Lower lobe of right lung (tissue), 2 donors: ENCODE data around the gene ZDHHC11. TPM values are rescaled to one million over a fixed set of nuclear protein-coding genes. Genes with fewer than 3 reads are reported as not detected.

ENCODE experiments used
- ATAC-seq, 2 donors: fragments of 200-7000 bp; cut with Tn5 transposase; one replicate each; pipeline ENCODE4 v1.9.1; 2020 to 2022; ENCODE audit warnings: mild to moderate bottlenecking in 2 of 2, moderate library complexity in 2 of 2
- DNase-seq: peaks from one replicate; pipeline ENCODE4 v3.0.0-alpha.2; 2020
- H3K27ac ChIP-seq: fragments of 200-600 bp; one replicate; pipeline ENCODE4 v1.8.0; 2022
- H3K27me3 ChIP-seq: fragments of 200-600 bp; one replicate; pipeline ENCODE4 v1.8.0; 2022; ENCODE audit warnings: low read depth
- H3K36me3 ChIP-seq: fragments of 200-600 bp; one replicate; pipeline ENCODE4 v1.8.0; 2022; ENCODE audit warnings: mild to moderate bottlenecking
- H3K4me1 ChIP-seq: fragments of 200-600 bp; one replicate; pipeline ENCODE4 v1.8.0; 2022
- H3K4me3 ChIP-seq: fragments of 200-600 bp; one replicate; pipeline ENCODE4 v1.8.0; 2022; ENCODE audit warnings: mild to moderate bottlenecking
- H3K9me3 ChIP-seq: fragments of 200-600 bp; one replicate; pipeline ENCODE4 v1.8.0; 2022
- CTCF ChIP-seq: fragments of 200-600 bp; IDR thresholded peaks from one replicate; pipeline ENCODE4 v1.8.0; 2022; ENCODE audit warnings: antibody characterized with exemption, mild to moderate bottlenecking
- intact Hi-C: fragments of 100-400 bp; cut with DNase I; formaldehyde crosslinking; loops from one replicate; pipeline ENCODE4 v1.11.0; 2022
- total RNA-seq: library from RNA; stranded (reverse); fragmentation: NEBNext Ultra II Directional; extraction: Animal tissue kit (Norgen Biotek cat#: 25700); gene quantifications from one replicate; pipeline ENCODE4 v1.2.1, GENCODE V29; 2021
- donor health status: DM: no; HTN: yes; CAD: no; lungs with severe emphysema.

ZDHHC11 gene
- total RNA-seq, 1 donor from 2014 or later, result 28.7 TPM

DNA sequence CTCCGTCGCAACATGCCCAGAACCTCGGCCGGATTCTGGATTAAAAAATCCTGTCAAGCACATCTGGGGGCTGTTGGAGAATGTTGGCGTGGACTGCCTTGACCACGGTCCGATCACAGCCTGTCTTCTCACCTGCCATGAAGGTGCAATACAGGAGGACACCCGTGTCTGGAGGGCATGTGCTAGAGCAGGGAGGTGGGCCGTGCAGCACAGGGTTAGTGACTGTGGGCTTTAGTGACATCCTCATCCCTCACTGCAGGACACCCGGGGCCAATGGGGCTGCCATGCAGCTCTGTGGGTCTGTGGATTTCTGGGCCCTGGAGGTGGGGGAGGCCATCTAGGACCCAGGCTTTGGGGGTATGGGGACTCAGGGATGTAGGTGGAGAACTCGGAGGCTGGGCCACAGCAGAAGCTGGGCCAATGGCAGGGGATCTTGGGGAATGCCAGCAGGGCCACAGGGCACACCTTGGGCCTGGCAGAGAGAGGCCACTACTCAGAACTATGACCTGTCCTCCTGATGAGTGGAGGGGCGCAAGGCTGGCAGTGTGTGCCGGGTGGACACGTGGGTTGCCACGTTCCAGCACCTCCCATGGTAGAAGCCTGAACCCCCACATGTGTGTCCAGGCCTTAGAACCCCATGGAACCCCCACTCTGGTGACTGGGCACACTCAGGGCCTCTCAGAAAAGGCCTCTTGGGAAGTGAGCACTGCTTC lies 89.6 kb downstream of the ZDHHC11 start:
- intact Hi-C loops, result no loop called here
- Histone ChIP-seq H3K36me3 (peaks cover 3% of the 10 kb centered on the region), H3K27me3 (no peaks in the 10 kb centered on the region), H3K4me1 (peaks cover 36% of the 10 kb centered on the region), H3K4me3 (no peak overlapping the region), H3K27ac (peak overlapping the region; percentile 58), H3K9me3 (no peaks in the 10 kb centered on the region)
- ATAC-seq, result no peak
- no peak for TF ChIP-seq CTCF
- DNase-seq, result no peak

DNA sequence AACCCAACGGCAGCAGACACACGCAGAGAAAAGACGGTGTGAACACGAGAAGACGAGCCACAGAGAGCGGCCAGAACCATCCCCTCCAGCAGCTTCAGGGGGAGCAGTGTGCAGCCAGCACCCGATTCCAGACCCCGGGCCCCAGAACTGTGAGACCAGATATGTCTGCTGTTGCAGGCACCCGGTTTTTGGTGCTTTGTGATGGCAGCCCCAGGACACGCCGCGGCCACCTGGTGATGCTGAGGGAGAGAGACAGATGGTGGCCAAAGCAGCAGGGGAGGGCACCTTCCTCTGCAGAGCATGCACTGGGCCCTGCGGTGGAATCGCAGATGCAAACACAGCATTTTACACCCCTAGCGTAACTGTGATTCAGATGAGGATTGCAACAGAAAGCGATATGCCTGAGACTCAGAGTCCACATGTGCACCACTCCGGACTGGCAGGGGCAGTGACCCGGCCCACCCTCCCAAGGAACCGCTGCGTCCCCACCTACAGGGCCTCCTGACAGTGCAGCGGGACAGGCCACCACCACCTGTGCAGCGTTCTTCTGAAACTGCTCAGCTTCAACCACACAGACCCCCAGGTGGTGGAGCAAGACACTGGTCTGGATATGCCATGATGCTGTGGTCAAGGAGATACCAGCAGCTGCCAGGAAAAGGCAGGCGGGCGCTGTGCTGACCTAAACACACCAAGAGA lies 90.3 kb downstream of the ZDHHC11 start:
- Histone ChIP-seq H3K27ac (peak overlapping the region; percentile 58), H3K4me3 (no peak overlapping the region), H3K4me1 (peaks cover 36% of the 10 kb centered on the region), H3K27me3 (no peaks in the 10 kb centered on the region), H3K9me3 (no peaks in the 10 kb centered on the region), H3K36me3 (no peaks in the 10 kb centered on the region)
- TF ChIP-seq CTCF, result no peak
- ATAC-seq (no peak), DNase-seq (no peak)
- intact Hi-C loops, result no loop called here

GRCh38 chr5:759781-760362 lies 90.9 kb downstream of the ZDHHC11 start:
- no peak for DNase-seq
- no peak for ATAC-seq
- Histone ChIP-seq H3K9me3 (no peaks in the 10 kb centered on the region), H3K4me1 (peaks cover 36% of the 10 kb centered on the region), H3K36me3 (no peaks in the 10 kb centered on the region), H3K27me3 (no peaks in the 10 kb centered on the region), H3K4me3 (no peak overlapping the region), H3K27ac (peak overlapping the region; percentile 78)
- TF ChIP-seq CTCF, result no peak
- intact Hi-C loops, result no loop called here

GRCh38 chr5:759111-759751 lies 91.6 kb downstream of the ZDHHC11 start:
- Histone ChIP-seq H3K9me3 (no peaks in the 10 kb centered on the region), H3K27ac (peak overlapping the region; percentile 78), H3K27me3 (no peaks in the 10 kb centered on the region), H3K36me3 (no peaks in the 10 kb centered on the region), H3K4me3 (peak overlapping the region; percentile 27), H3K4me1 (peaks cover 36% of the 10 kb centered on the region)
- DNase-seq, result peak; percentile 86
- ATAC-seq, result peak; percentile 74 to 75
- intact Hi-C loops, result no loop called here
- no peak for TF ChIP-seq CTCF

- Histone ChIP-seq H3K36me3 (no peaks in the 10 kb centered on the region), H3K27me3 (no peaks in the 10 kb centered on the region), H3K4me3 (peak overlapping the region; percentile 27), H3K9me3 (no peaks in the 10 kb centered on the region), H3K4me1 (peaks cover 36% of the 10 kb centered on the region), H3K27ac (peak overlapping the region; percentile 78)
- TF ChIP-seq CTCF, result no peak
- peak in 1 of 2 donors; percentile 0 for ATAC-seq
- intact Hi-C loops, result no loop called here
- no peak for DNase-seq
Measured at GRCh38 chr5:758698-759053, 92.1 kb downstream of the ZDHHC11 start.
